B cell (primary cell): ENCODE data around the gene PPP3R2.

Experiments
- CTCF ChIP-seq: fragments of 200-600 bp; IDR thresholded peaks from one replicate; pipeline ENCODE4 v1.8.0; 2022; ENCODE audit warnings: antibody characterized with exemption, mild to moderate bottlenecking
- EZH2 ChIP-seq: IDR thresholded peaks from 2 replicates; pipeline ENCODE4 v1.6.1; 2012; ENCODE audit warnings: borderline replicate concordance, low read depth, mild to moderate bottlenecking, moderate library complexity, low read length; ENCODE audit not compliant: insufficient read depth, poor library complexity, severe bottlenecking

DNA sequence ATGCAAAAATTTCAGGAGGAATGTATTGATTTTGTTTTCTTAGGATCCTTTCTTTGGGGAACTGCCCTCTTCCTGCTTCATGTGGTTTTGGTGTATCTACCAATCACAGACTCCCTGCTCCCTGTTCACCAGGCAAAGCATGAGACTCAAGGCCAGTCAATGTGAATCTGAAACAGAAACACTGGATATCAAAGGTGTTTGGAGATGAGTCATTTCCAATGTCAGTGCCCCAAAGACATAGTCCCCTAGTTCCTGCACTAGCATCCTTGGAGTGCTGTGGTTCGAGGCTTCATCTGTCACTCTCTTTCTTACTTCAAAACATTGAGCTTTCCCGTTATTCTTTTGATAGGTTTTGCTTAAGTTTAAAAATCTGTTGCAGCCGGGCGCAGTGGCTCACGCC is 8.1 kb downstream of the PPP3R2 start:
- TF ChIP-seq EZH2 (no peak), CTCF (no peak)
